ENCODE data around the gene STARD3.

Gene STARD3

GRCh38 chr17:39604911-39605491 lies 31.9 kb upstream of the STARD3 start:
- DNase-seq (ENCODE audit: low read depth): no peak
- TF ChIP-seq CTCF (IDR thresholded peaks at IDR 0.05; ENCODE audit: low read depth, low read length, missing control alignments): no peak
- no peak overlapping the region for H3K4me3 ChIP-seq (ENCODE audit: low read depth, low read length)
- in situ Hi-C loops (cut with HindIII; ENCODE audit: low sequenced_read_pairs): no loop called here

GRCh38 chr17:39605492-39606433 lies 31.2 kb upstream of the STARD3 start:
- DNase-seq (ENCODE audit: low read depth): no peak
- TF ChIP-seq CTCF (IDR thresholded peaks at IDR 0.05; ENCODE audit: low read depth, low read length, missing control alignments): no peak
- H3K4me3 ChIP-seq (ENCODE audit: low read depth, low read length): no peak overlapping the region
- in situ Hi-C loops (cut with HindIII; ENCODE audit: low sequenced_read_pairs): no loop called here

GRCh38 chr17:39606434-39607056 lies 30.4 kb upstream of the STARD3 start:
- H3K4me3 ChIP-seq (ENCODE audit: low read depth, low read length): no peak overlapping the region
- in situ Hi-C loops (cut with HindIII; ENCODE audit: low sequenced_read_pairs): no loop called here
- TF ChIP-seq CTCF (IDR thresholded peaks at IDR 0.05; ENCODE audit: low read depth, low read length, missing control alignments): no peak
- DNase-seq (ENCODE audit: low read depth): no peak

- TF ChIP-seq CTCF (IDR thresholded peaks at IDR 0.05; ENCODE audit: low read depth, low read length, missing control alignments): no peak
- no peak overlapping the region for H3K4me3 ChIP-seq (ENCODE audit: low read depth, low read length)
- no peak for DNase-seq (ENCODE audit: low read depth)
- in situ Hi-C loops (cut with HindIII; ENCODE audit: low sequenced_read_pairs): no loop called here
Observed at GRCh38 chr17:39607057-39607850, 29.7 kb upstream of the STARD3 start.

- DNase-seq (ENCODE audit: low read depth): no peak
- no peak for TF ChIP-seq CTCF (IDR thresholded peaks at IDR 0.05; ENCODE audit: low read depth, low read length, missing control alignments)
- in situ Hi-C loops (cut with HindIII; ENCODE audit: low sequenced_read_pairs): no loop called here
- H3K4me3 ChIP-seq (ENCODE audit: low read depth, low read length): no peak within 1 kb of the TSS
Observed at GRCh38 chr17:39607851-39608130, 29.2 kb upstream of the STARD3 start, which contains the start of gene NEUROD2. NEUROD2 (minus strand) TSS chr17:39607920; CDS start chr17:39606599, 1,321 bp downstream.

Data from astrocyte of the cerebellum (primary cell).